Retina (tissue), 1 donor: ENCODE results near the gene MTG1.
A peak's percentile ranks its signal among the peaks of the same experiment; 100 is the strongest.

ENCODE experiments used
- DNase-seq: peaks from one replicate; pipeline ENCODE4 v3.0.0-alpha.2; 2016

MTG1 gene, protein sequence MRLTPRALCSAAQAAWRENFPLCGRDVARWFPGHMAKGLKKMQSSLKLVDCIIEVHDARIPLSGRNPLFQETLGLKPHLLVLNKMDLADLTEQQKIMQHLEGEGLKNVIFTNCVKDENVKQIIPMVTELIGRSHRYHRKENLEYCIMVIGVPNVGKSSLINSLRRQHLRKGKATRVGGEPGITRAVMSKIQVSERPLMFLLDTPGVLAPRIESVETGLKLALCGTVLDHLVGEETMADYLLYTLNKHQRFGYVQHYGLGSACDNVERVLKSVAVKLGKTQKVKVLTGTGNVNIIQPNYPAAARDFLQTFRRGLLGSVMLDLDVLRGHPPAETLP

DNA sequence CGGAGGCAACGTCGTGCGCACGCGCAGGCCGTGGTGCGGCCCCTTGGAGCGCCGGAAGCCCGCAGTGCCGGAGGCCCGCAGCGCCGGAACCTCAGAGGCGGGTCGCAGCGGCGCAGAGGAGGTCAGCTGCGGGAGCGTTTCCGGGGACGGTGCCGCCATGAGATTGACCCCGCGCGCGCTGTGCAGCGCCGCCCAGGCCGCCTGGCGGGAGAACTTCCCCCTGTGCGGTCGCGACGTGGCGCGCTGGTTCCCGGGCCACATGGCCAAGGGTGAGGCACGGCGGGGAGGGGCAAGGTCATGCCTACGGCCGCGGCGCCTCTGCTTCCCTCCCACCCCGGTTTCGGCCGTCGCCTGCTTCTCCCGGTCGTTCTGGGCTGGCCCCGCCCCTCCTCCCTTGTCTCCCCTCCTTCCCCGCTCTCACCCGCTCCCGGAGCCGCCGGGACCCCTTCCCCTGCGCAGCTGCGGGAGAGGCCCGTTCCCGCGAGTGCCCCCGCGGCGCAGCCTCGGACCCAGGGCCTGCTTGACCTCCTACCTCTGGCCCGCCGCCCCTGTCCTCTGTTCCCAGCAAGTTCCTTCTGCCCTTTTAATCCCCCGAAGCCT is at the start of gene MTG1:
TSS of gene MTG1 (plus strand) at position 94 of the 600 bp plus-strand sequence. CDS start at position 158, 64 bp downstream.
- DNase-seq, result peak; percentile 96

DNA sequence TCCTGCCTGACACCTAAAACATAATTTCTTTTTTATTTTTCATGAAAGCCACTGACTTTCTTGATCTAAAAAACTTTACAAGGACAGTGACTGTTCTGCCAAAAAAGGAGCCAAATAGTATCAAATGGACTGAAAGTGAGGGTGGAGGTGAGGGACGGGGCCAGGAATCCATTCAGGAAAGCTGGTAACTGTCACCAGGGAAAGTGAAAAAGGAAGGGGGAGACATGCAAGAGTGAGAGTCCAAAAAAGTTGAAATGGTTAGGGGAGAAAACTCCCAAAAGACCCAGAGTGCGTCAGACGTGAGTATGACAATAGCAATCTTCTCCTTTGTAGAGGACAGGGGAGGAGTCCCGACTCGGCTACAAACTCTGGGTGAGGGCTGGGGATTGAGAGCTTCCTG is 49.7 kb upstream of the MTG1 start:
- no peak for DNase-seq

DNA sequence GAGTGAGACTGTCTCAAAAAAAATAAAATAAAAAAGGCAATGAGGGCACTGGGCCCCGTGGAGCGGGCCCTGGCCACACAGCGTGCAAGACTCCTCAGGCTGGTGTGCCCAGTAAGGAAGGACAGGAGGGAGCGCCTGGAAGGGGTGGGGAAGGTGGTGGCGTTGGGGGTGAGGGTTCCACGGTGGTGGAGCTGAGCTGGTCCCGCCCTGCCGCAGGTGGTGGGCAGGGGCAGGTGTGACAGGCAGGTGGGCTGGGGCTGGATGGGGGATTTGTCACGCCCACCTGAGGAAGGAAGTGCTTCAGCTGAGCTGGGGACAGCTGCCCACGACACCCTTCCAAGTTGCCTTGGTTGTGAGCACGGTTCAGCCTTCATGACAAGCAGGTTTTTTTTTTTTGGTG is 47.5 kb upstream of the MTG1 start:
- DNase-seq, result no peak

DNA sequence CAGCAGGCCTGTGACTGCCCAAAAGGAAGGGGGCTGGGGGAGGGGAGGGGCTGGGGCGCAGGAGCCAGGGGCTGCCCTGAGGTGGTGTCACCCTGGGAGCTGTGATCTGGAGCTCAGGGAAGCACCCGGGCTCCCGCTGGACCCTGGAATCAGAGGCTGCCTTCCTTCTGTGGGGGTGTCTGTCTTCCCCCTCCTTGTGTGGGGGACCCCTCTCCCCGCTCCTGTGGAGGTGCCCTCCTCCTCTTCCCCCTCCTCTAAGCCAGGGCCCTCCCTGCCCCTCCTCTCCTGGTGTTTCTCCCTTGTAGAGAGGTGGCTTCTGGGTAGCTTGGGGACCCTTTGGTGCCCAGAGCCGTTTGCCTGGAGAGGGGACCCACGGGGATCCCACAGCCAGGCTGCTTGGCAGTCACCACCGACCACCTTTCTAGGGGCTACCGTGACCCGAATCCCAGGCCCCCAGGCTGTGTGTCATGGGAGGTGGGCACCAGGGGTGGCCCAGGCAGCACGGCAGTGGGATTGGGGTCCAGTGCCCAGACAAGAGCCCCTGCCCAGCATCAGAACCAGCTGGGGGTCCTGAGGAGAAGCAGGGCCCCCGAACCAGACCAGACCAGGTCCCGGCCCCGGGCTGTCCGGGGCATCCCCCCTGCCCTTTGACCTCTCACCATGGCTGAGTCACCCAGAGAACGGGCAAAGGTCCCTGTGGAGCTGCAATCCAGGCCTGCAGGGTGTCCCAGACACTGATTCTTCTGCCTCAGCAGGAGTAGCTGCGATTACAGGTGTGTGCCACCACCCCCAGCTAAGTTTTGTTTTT is 46.0 kb upstream of the MTG1 start:
- no peak for DNase-seq

DNA sequence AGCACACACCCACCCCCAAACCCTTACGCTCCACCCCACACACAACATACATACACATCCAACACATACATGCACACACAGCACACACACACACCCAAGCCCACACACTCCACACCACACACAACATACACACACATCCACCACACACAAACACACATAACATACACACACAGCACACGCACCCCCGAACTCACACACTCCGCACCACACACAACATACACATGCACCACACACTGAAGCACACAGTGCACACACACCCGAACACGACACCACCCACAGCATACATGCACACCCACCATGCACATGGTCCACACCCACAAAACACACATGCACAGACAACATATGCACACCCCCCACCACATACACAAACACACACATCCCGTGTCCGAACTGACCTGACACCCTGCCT is 44.8 kb upstream of the MTG1 start:
- DNase-seq, result no peak

DNA sequence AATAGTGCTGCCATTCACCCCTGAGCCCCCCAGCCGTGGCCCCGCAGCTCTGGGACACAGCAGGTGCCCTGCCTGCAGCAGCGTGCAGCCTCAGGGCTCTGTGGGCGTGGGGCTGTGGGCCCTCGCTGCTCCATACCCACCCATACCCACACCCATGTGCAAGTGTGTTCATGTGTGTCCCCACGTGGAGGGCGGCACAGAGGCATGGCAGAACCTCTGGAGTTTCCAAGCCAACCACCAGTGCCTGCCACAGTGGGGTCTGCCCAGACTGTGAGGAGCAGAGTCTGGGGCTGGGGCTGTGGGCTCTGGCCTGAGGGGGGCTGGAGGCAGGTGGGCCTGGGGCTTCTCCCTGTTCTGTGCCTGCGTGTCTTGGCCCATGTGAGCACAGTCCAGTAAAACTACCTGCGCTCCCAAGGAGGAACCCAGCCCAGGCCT is 44.4 kb upstream of the MTG1 start:
- DNase-seq, result no peak

DNA sequence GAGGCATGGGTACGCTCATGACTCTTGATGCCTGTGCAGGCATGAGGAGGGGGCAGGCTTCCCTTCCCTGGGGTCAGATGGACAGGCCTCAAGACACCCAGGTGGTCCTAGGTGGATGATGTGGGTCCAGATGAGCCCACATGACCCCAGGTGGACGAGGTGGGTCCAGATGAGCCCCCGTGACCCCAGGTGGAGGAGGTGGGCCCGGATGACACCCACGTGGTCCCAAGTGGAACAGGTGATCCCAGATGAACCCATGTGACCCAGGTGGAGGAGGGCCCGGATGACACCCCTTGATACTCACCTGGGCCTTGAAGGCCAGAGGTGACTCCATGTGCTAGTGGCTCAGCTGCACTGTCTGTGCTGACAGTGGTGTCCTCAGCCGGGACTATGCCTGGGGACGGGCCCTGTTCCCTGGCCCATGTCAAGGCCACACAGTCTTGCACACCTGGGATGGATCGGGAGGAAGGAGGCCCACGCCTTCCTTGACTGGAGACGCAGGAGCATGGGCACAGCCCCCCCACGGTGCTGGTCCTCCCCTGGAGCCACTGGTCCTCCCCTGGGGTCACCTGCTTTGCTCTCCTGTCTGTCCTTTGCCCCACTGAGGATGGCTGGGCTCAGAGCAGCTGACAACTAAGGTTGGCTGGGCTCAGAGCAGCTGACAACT is 43.5 kb upstream of the MTG1 start:
- no peak for DNase-seq

DNA sequence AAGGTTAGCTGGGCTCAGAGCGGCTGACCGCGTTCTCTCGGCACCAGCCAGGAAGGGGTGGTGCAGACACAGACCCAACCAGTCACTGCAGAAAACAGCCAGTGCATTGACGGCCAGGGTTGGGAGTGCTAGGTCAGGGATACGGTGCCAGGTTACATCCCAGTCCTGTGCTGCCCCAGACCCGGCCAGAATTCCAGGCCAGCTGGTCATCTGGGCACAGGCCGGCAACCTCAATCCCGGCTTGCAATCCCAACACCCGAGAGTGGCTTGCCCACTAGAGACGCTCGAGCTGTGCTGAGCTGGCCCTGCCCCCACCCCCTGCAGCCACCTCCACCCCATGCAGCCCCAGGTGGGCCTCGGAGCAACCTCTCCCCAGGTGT is 43.0 kb upstream of the MTG1 start:
- DNase-seq, result no peak

DNA sequence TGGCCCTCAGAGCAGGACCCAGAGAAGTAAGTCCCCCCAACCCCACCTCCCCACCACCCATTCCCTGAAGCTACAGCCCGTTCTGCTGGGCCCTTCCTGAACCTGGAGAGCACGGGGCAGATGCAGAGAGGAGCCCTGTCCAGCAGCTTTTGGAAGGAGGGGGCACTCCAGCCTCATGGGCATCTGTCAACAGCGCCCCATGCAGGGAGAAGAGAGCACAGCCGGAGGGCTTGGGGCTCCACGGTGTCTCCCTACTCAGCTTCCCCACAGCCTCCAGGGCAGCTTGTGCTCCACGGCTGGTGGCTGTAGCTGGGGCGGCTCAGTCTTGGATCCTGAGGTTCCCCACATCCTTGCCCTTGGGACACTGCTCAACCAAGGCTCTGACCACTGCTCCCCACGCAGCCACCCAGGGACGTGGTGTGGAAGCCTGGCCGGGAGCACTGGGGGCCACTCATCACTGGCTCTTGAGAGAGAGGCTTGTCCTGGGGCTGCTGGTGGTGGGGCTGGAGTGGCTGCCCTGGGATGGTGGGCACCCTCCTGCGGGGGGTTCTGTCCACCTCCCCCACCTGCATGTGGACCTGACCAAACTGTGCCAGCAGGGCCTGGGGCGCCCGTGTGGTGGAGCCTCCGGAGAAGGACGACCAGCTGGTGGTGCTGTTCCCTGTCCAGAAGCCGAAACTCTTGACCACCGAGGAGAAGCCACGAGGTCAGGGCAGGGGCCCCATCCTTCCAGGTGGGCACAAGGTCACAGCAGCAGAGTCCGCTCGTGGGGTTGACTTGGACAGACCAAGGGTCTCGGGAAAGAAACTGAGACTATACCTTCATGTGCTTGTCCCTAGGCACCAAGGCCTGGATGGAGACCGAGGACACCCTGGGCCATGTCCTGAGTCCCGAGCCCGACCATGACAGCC is 42.3 kb upstream of the MTG1 start:
- DNase-seq, result no peak

DNA sequence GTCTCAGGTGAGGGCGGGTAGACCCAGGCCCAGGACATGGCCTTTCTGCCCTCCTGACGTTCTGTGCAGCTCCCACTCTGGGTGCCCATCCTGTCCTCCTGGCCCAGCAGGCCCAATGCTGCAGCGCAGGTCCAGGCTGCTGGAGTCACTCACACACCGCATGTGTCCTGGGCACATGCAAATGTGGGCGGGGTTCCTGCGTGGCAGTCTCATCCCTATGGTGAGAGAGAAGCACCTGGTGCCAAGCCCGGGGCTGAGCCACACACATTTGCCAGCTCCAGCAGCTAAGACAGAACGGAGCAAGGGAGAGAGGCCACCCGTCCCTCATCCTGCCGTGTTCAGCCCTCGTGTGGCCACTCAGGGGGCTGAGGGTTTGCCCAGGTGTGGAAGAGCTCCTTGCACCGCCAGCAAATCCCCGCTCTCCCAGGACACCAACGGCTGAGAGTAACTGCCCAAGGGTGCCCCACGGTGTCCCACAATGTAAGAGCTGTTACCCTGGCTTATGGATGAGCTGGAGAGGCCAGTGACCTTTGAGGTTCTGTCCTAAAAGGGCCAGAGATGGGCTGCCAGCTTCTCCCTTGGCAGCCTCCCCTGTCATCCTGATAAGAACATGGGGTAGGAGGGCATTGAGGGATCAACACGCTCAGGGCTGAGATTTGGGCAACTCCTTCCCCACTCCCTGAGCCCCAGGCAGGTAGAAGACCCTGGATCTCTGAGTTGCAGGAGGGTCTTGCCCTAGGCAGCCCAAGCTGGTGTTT is 40.6 kb upstream of the MTG1 start:
- no peak for DNase-seq

DNA sequence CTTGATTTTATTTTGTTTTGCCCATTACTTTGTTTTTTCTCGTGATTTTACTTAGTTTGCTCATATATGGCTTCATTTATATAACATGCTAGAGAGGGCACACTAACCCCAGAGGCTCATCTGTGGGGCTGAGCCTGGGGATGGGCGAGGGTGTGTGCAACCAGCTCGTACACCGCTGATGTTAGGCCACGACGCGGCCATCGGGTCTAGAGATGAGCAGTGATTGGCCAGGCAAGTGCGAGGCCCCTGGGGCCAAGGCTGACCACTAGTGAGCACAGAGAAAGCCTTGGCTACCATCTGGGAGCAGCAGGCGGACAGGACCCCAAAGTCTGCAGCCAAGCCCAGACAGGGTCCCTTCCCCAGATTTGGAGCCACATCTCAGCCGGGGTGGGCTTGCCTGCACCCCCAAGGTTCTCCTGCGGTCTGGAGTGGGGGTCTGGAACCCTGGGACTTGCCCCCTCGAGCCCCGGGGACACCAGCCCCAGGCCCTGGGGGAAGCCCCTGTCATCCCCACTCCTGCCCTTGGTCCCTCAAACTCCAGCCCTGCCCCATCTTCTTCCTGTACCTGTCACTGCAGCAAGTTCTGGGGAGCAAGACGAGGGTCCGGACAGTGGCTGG is 39.9 kb upstream of the MTG1 start:
- DNase-seq, result no peak

DNA sequence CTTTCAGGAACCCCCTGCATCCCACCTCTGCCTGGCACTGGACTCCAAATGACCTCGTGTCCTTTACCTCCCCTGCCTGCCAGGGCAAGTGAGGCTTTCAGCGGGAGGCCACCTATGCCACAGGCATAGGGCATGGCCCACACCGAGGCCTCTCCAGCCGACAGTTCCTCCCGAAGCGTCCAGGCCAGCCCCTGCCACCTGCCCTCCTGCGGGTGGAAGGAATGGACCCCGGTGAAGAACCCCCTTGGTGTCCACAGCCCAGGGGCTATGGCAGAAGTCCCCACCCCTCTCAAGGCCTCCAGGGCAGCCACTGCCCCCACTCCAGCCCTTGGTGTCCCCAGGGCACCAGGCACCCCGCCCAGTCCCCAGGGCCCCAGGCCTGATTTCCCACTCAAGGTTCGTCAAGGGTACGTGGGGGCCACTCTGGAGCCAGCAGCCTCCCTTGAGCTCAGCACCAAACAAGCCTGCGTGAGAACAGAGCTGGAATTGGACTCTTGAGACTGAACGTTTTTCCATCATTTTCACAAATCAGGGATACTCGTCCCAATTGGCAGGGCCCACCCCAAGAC is 39.2 kb upstream of the MTG1 start:
- no peak for DNase-seq

DNA sequence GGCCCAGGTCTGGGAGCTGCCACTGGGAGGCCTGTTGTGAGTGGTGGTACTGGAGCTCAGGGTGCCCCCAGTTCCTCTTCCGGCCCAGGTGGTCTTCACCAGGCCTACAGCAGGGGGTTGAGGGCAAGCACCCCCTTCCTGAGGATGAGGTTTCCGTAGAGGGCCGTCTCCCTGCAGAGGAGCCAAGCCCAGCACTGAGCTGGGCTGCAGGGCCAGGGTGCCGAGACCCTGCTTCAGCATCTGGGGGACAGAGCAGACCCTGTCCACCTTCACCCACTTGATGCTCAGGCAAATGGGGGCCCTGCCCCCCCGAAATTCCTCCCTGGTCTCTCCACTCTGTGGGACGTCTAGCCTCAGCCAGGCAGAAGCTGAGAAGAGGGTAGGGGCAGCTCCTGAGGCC is 38.7 kb upstream of the MTG1 start:
- DNase-seq, result no peak

DNA sequence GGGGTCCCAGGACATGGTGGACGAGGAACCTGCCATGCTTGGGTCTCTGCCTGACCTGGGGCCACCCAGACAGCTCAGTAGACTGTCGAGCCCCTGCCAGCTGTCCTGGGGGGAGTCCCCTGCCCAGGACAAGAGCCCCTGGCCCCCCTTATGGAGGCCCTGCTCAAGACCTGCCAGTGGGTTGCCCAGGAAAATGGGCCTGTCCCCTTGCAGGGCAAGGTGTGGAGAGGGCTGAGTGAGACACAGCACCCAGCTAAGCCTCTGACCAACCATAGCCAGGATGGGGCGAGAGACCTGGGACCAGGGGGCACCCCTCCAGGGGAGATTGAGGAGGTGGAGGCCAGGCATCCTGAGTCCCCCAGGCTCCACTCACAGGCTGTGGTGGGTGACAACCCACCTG is 38.0 kb upstream of the MTG1 start:
- DNase-seq, result no peak

DNA sequence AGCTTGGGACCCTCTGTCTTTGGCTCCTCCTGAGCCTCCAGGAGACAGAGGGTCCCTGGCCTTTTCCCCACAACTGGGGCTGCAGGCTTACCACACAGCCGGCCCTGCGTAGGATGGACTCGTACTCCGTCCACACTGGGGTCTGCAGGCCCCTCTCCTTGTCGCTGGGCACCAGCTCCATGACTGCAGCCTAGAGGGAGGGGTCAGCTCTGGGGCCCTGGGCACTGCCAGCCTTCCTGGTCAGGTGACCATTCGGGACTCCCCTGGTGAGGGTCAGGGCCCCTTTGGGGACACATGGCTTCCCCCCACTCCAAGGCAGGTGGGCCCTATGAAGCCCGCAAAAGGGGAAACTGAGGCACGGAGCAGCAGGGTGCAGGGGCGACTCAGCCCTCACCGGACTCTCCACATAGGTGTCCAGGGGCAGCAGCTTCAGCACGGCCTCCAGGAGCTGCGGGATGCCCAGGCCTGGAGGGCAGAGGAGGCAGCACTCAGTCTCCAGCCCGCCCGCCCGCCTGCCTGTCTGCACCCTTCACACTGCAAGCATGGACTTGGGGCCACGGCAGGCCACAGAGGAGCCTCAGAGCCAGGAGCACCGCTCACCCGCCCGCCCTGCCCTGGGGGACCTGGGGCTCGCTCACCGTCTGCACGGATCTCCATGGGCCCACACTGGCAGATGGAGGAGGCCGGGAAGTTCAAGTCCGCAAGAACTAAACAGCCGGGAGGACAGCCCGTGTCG is 37.2 kb upstream of the MTG1 start:
- no peak for DNase-seq

DNA sequence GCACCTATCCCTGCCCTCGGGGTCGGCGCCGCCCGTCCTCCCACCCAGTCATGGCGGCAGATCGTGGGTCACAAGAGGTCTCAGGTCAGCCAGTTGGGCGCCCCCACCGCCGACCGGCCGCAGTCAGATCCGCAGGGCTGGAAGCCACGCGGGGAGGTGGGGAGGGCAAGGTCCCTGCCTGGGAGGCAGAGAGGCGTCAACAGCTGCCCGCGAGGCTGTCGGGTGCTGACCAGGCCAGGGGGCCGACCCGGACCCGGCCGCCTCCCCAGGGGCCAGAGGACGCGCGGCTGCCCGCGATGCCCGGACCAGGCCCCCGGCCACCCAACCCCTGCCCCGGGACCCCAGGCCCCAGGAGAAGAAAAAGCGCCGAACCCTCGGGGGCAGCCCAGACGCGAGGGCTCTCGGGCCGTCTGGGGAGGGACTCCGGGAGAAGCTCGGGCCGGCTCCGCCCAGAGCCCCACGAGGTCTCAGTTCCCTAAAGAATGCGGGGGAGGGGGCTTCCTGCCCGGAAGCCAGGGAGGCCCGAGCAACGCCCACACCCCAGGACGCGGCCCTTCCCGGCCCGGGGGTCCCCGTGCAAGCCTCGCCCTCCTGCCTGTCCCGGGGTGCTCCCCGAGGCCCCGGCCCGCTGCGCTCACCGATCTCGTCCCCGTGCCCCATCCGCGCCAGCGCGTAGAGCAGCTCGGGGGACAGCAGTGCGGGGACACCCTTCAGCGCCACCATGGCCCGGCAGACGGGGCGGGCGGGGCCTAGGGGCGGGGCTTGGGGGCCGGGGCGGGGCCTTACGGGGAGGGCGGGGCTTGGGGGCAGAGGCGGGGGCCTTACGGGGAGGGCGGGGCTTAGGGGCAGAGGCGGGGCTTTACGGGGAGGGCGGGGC is 36.4 kb upstream of the MTG1 start, which contains the start of gene FUOM:
TSS of gene FUOM (minus strand) at position 735 of the 877 bp plus-strand sequence. CDS start at position 723, 12 bp downstream.
- peak; percentile 84 for DNase-seq

DNA sequence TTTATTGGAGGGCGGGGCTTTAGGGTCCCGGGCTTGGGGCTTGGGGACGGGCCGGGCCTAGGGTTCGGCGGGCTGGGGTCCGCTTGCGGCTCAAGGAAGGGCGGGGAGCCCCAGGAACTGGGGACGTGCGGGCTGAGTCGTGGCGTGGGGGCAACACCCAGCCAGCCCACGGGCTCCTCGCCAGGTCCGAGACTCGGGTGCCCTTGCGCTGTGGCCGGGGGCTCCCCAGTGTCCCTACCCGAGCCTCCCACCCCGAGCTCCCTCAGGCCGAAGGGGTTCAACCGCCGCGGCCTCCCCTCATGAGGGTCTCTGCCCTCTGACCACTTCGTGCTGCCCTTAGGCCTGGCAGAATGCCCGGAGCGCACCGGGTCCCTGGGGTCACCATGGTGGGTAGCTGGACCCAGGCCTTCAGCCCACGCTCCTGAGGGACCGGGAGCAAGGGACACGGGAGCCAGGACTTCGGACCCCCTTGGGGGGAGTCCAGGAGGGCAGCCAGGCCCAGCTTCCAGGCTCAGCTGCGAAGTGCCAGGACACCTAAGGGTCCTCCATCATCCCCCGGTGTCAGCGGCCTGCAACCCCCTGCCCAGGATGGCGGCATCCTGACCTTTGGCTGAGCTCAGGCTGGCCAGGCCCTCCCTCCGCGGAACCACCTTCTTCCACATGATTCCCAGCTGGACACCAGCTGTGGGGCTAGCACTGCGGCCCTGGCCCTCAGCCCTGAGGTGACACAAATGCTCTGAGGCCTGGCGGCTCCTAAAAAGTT is 35.6 kb upstream of the MTG1 start:
- no peak for DNase-seq

DNA sequence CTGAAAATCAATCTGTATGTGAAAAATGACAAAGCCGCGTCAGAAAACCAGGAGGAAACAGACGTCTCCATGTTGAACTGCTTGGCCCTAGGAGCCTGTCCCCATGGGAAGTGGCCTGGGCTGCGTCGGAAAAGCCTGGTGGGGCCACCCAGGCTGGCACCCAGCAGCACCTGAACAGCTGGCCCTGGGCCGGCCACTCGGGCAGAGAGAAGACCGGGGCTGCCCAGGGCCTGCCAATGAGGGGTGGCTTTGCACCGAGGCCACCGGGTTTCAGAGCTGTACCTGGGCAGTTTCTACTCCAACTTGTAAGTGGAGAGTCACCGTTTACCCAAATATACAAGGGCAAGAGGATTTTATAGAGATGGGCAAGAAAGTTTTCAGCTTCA is 35.0 kb upstream of the MTG1 start:
- no peak for DNase-seq
